Measurements from ENCODE around the gene ACAT2.
"Not testable (repeated sequence)": the region's sequence is repeated elsewhere in the genome, so short reads cannot be mapped to it uniquely, and the experiment has no call there.

ACAT2 gene

GRCh38 chr6:159762681-159763293, 942 bp downstream of the ACAT2 start:
- in situ Hi-C loops (cut with MboI; ENCODE audit: low sequenced_read_pairs), result no loop called here

DNA sequence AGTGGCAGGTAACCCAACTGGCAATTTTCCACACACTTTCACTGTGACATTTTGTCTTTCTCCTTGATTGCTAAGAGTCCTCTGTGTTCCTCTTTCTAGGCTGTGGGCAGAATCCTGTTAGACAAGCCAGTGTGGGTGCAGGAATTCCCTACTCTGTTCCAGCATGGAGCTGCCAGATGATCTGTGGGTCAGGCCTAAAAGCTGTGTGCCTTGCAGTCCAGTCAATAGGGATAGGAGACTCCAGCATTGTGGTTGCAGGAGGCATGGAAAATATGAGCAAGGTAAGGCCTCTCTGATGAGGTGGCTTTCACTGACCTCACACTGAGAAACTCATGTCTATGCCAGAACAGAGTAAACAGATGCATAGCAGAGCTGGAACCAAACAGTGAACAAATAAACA, 5.1 kb downstream of the ACAT2 start:
- in situ Hi-C loops (cut with MboI; ENCODE audit: low sequenced_read_pairs), result no loop called here

- in situ Hi-C loops (cut with MboI; ENCODE audit: low sequenced_read_pairs), result no loop called here
Observed at GRCh38 chr6:159769470-159769869, 7.6 kb downstream of the ACAT2 start.

DNA sequence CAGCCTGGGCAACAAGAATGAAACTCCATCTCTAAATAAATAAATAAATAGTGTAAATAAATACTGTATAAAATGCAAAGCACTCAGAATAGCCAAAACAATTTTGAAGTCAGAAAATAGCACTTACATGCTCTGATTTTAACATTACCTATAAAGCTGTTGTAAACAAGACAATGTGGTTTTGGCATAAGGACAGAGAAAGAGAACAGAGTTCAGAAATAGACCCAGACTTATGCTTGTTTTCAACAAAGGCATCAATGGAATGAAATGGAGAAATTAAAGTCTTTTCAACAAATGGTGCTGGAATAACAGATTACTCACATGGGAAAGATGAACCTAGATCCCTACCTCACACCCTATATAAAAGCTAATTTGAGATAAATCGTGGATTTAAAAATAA, 10.4 kb downstream of the ACAT2 start:
- in situ Hi-C loops (cut with MboI; ENCODE audit: low sequenced_read_pairs), result no loop called here

DNA sequence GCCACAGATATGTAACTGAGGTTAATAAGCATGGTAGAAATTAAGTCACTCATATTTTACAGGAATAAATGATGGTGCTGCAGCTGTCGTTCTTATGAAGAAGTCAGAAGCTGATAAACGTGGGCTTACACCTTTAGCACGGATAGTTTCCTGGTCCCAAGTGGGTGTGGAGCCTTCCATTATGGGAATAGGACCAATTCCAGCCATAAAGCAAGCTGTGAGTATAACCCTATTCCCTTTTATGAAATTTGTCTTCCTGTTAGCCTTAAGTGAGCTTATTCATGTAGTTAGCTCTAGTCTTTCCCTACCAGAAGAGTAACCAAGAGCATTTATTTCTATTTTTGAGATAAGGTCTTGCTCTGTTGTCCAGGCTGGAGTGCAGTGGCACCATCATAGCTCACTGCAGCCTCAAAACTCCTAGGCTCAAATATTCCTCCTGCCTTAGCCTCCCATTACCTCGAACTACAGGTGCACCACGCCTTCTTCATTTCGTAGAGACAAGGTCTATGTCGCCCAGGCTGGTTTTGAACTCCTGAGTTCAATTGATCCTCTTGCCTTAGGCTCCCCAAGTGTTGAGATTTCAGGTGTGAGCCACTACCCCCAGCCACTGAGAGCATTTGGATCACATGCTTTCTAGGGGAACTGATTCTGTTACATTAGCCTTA, 15.5 kb downstream of the ACAT2 start:
- in situ Hi-C loops (cut with MboI; ENCODE audit: low sequenced_read_pairs), result no loop called here

DNA sequence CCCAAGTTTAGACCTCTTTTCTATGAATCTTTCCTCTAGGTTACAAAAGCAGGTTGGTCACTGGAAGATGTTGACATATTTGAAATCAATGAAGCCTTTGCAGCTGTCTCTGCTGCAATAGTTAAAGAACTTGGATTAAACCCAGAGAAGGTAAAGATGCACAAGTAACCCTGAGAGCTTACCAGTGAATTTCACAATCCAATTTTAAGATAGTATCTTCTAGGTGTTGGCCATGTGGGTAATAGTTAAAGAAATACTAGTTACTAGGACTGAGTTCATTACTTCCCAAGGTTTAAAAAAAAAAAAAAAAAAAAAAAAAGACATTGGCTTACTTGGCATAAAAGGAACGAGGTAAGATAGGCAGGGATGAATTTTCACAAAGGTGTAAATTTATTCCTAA, 16.3 kb downstream of the ACAT2 start:
- in situ Hi-C loops (cut with MboI; ENCODE audit: low sequenced_read_pairs), result no loop called here

- in situ Hi-C loops (cut with MboI; ENCODE audit: low sequenced_read_pairs), result no loop called here
Observed at GRCh38 chr6:159778542-159779103, 16.8 kb downstream of the ACAT2 start.

DNA sequence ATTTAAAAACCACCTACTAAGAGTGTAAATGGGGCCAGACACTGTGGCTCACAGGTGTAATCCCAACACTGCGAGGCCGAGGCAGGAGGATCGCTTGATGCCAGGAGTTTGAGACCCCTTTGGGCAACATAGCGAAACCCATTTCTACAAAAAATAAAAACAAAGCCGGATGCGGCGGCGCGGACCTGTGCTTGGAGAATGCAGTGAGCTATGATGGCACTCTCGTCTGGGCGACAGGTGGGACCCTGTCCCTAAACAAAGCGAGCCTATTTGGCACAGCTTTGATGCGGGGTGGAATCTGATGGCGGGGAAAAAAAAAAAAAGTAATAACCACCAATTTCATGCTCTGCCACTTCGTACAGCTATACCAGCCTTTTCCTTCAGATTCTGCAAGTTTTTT, 26.4 kb downstream of the ACAT2 start:
- in situ Hi-C loops (cut with MboI; ENCODE audit: low sequenced_read_pairs), result no loop called here

DNA sequence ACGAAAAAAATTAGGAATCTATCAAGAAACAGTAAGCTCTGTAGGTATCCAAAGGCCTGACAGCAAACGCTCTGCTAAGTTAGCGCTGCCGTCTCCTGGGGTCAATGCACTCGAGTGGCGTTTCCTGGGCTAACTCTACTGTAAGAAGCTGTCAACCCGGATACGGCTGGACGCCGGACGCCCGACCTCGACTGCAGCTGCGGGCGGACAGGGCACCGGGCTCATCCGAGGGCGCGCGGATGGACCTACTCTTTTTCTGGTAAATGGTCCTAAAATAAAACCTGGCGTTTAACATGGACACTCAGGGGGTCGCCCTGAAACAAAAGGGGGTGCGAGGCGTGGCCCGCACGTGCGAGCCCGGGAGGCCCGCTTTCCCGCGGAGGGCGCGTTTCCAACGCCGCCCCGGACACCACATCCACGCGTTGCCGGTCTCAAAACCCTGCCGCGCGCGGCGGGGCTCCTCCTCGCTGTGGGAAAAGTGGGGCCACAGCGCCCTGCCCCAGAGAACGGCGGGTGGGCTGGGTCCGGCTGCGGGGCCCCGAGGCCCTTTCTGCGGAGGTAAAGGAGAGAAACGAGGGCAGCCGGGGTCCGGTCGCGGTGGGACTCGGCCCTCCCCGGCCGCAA, 27.0 kb downstream of the ACAT2 start:
- in situ Hi-C loops (cut with MboI; ENCODE audit: low sequenced_read_pairs), result no loop called here

GRCh38 chr6:159789377-159790148, 27.7 kb downstream of the ACAT2 start, which contains the start of gene TCP1:
TCP1 (minus strand) TSS chr6:159789602; CDS start chr6:159789468, 134 bp downstream.
- in situ Hi-C loops (cut with MboI; ENCODE audit: low sequenced_read_pairs), result no loop called here

GRCh38 chr6:159790149-159790955, 28.5 kb downstream of the ACAT2 start, which contains the start of gene MRPL18:
MRPL18 (plus strand) TSS chr6:159790467; CDS start chr6:159790588, 121 bp downstream.
- in situ Hi-C loops (cut with MboI; ENCODE audit: low sequenced_read_pairs), result no loop called here

GRCh38 chr6:159790956-159791598, 29.2 kb downstream of the ACAT2 start:
- in situ Hi-C loops (cut with MboI; ENCODE audit: low sequenced_read_pairs), result no loop called here

DNA sequence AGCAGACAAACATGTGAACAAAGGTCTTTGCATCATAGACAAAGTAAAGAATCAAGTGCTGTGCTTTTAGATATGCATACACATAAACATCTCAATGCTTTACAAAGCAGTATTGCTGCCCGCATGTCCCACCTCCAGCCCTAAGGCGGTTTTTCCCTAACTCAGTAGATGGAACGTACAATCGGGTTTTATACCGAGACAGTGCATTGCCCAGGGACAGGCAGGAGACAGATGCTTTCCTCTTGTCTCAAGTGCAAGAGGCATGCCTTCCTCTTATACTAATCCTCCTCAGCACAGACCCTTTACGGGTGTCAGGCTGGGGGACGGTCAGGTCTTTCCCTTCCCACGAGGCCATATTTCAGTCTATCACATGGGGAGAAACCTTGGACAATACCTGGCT, 33.1 kb downstream of the ACAT2 start:
- in situ Hi-C loops (cut with MboI; ENCODE audit: low sequenced_read_pairs), result not testable (repeated sequence)

DNA sequence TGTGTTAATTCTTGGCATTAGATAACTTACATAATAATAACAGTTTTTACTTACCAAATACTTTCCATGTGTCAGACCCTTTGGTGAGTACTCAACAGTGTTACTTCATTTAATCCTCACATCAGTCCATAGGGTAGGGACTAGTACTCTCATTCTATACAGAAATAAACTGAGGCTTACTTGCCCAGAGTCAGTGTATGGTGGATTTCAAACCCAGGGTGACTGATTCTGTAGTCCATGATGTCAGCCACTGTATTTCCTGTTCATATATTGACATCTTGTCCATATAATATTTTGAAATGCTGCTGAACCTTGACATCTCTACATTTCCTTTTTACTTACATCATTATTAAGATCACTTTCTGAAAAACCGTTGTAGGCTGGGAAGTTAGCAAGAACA, 35.7 kb downstream of the ACAT2 start:
- in situ Hi-C loops (cut with MboI; ENCODE audit: low sequenced_read_pairs), result no loop called here

DNA sequence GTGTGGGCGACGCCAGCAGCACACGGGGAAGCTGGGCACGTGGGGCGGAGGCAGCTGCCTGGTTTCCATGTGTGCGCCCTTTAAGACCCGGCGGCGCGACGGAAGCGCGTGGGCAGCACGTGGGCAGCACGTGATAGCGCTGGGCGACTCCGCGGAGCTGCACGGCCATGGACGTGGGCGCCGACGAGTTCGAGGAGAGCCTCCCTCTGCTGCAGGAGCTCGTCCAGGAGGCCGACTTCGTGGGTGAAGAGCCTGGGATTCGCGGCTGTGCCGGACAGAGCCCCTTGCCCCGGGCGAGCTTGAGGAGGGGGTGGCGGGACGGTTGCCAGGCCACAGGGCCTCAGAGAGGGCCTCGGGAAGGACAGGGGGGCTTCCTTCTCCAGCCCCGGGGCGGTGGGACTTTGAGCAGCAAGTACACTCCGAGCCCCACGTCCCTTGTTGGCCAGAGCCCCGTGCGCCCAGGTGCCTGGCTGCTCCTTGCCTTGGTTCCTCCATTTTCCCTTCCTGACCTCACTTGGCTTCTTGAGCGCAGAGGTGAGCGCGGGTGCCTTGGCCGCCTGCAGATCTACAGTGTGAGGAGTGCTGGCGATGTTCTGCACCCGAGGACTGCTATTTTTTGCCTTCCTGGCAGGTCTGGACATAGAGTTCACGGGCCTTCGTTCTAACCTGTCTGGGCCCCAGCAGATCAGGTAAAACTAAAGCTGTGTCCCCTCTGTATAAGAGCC, 38.5 kb downstream of the ACAT2 start, which contains the start of gene PNLDC1:
TSS of gene PNLDC1 (plus strand) at position 136 of the 725 bp plus-strand sequence. CDS start at position 168, 32 bp downstream.
- in situ Hi-C loops (cut with MboI; ENCODE audit: low sequenced_read_pairs), result no loop called here

GRCh38 chr6:159801935-159802334, 40.1 kb downstream of the ACAT2 start:
- in situ Hi-C loops (cut with MboI; ENCODE audit: low sequenced_read_pairs), result no loop called here

DNA sequence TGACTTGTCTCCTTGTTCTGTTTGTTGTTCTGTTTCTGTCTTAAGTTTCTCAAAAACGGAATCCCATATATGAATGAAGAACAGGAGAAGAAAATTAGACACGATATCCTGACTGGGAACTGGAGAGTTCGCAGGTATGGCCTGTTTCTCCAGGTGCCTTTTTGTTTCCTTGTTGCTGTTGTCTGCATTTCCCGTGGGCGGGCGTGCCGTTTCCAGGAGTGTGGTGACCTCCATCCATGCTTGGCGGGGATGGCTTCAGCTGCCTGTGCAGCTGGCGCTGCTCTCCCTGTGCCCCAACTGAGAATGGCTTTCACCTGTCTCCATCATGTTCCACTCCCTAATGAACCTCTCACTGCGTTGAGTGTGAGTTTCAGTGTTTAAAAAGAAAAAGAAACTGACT, 42.7 kb downstream of the ACAT2 start:
- in situ Hi-C loops (cut with MboI; ENCODE audit: low sequenced_read_pairs), result no loop called here

DNA sequence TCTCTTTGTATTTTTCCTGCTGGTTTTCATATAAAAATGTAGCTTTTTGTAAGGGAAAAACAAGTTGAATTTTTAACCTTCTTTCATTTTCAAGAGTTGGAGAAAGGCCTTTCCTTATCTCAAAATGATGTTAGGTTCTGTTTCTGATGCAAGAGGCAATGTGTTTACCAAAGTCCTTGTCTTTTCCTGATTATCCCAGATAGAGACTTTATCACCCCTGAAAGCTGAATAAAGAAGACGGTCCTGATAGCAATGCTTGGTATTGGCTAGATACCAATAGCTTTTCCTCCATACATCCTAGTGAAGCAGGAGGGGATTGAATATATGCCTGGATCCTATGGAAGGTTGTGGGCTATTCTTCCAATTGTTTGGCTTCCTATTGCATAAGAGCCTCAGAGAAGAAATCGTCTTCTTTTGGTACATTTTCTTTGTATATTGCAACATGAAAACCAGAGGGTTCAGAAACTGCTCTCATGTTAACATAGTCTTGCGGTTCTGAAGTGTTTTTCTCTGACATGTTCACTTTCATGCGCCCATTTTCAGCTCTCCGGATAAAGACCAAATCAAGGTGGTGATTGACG, 43.7 kb downstream of the ACAT2 start:
- in situ Hi-C loops (cut with MboI; ENCODE audit: low sequenced_read_pairs), result no loop called here

- in situ Hi-C loops (cut with MboI; ENCODE audit: low sequenced_read_pairs), result no loop called here
Observed at GRCh38 chr6:159806021-159806458, 44.2 kb downstream of the ACAT2 start.
